SU-DHL-6 (cell line): ENCODE measurements around the gene SLC25A26.

Experiments
- H2AFZ ChIP-seq: fragments of 200-600 bp; sonication (generic); 2 replicates; pipeline ENCODE4 v1.6.1; 2014; ENCODE audit warnings: low read depth, mild to moderate bottlenecking, moderate library complexity, mixed read lengths, antibody characterized with exemption, low read length; ENCODE audit not compliant: severe bottlenecking
- H3F3A ChIP-seq: fragments of 200-600 bp; shearing (Covaris generic); 2 replicates; pipeline ENCODE4 v1.6.0; 2016; ENCODE audit warnings: antibody characterized with exemption, mild to moderate bottlenecking; ENCODE audit not compliant: insufficient read depth
- H3K27ac ChIP-seq: fragments of 200-600 bp; sonication (generic); 2 replicates; pipeline ENCODE4 v1.5.1; 2016; ENCODE audit warnings: low read depth, mild to moderate bottlenecking, low read length, moderate library complexity, mixed read lengths
- H3K27me3 ChIP-seq: fragments of 200-600 bp; sonication (generic), shearing (Covaris generic); 2 replicates; pipeline ENCODE4 v1.6.0; 2014; ENCODE audit warnings: mild to moderate bottlenecking, low read length
- H3K36me3 ChIP-seq: fragments of 200-600 bp; sonication (generic); 2 replicates; pipeline ENCODE4 v1.6.1; 2014; ENCODE audit warnings: mild to moderate bottlenecking, low read length, mixed read lengths
- H3K4me2 ChIP-seq: fragments of 300-600, 200-600 bp; shearing (Covaris generic), sonication (generic); 2 replicates; pipeline ENCODE4 v1.6.0; 2014; ENCODE audit warnings: low read length, low read depth, mild to moderate bottlenecking; ENCODE audit not compliant: poor library complexity, severe bottlenecking
- H3K4me3 ChIP-seq: fragments of 200-600 bp; sonication (generic); 2 replicates; pipeline ENCODE4 v1.5.1; 2014; ENCODE audit warnings: antibody characterized with exemption, low read length, mild to moderate bottlenecking, mixed read lengths; ENCODE audit not compliant: insufficient read depth, poor library complexity, severe bottlenecking
- H3K79me2 ChIP-seq: fragments of 200-600 bp; sonication (generic); 2 replicates; pipeline ENCODE4 v1.6.1; 2014; ENCODE audit warnings: mild to moderate bottlenecking, low read length, moderate library complexity; ENCODE audit not compliant: insufficient read depth
- H3K9ac ChIP-seq: fragments of 200-600 bp; sonication (generic); 2 replicates; pipeline ENCODE4 v1.7.0; 2014; ENCODE audit warnings: mild to moderate bottlenecking, low read length
- H3K9me2 ChIP-seq: fragments of 200-600 bp; sonication (generic); replicated peaks from 2 replicates; pipeline ENCODE4 v1.6.1; 2014; ENCODE audit warnings: low read length; ENCODE audit not compliant: insufficient read depth
- H3K9me3 ChIP-seq: fragments of 200-600 bp; sonication (generic); 2 replicates; pipeline ENCODE4 v1.6.1; 2014; ENCODE audit warnings: low read length, mixed read lengths; ENCODE audit not compliant: insufficient read depth
- H4K20me1 ChIP-seq: fragments of 200-600 bp; sonication (generic); 2 replicates; pipeline ENCODE4 v1.6.1; 2014; ENCODE audit warnings: low read depth, mild to moderate bottlenecking, antibody characterized with exemption, low read length, moderate library complexity, mixed read lengths
- CTCF ChIP-seq: fragments of 200-600 bp; sonication (generic); IDR thresholded peaks from one replicate; pipeline ENCODE4 v1.5.1; 2017; ENCODE audit warnings: antibody characterized with exemption, mild to moderate bottlenecking, low read length, moderate library complexity; ENCODE audit not compliant: insufficient read depth, poor library complexity, severe bottlenecking
- EZH2phosphoT487 ChIP-seq: fragments of 200-600 bp; sonication (generic), shearing (Covaris generic); conservative IDR thresholded peaks from 2 replicates; pipeline ENCODE4 v1.6.1; 2018; ENCODE audit warnings: mild to moderate bottlenecking, antibody characterized with exemption, low read length, moderate library complexity, mixed read lengths

Gene SLC25A26

DNA sequence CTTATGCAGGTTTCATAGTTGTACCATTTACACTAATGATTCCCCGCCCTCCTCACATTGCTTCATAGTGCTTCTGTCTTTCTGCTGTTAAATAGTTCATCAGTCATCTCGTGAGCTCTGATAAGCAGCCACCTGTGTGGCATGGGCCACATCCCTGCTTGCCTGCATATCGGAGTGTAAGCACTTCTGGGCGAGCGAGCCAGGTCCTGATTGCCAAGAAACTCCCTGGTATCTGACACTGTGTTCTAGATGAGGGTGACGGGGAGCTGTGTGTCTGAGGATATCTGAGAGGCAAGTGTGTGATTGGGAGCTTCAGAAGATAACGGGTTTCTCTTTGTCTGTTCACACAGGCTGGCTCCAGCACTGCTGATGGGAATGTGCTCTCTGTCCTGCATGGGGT, 149.4 kb downstream of the SLC25A26 start:
- no peaks in the 10 kb centered on the region for H3K9me2 ChIP-seq
- H3K4me3 ChIP-seq, result no peak overlapping the region
- no peaks in the 10 kb centered on the region for H4K20me1 ChIP-seq
- H3K27me3 ChIP-seq, result no peaks in the 10 kb centered on the region
- no peak overlapping the region for H3K9ac ChIP-seq
- no peaks in the 10 kb centered on the region for H3K79me2 ChIP-seq
- no peak overlapping the region for H3K4me2 ChIP-seq
- TF ChIP-seq CTCF, result no peak
- no peak for TF ChIP-seq EZH2phosphoT487
- H3K27ac ChIP-seq, result no peak overlapping the region
- no peaks in the 10 kb centered on the region for H3K9me3 ChIP-seq
- no peaks in the 10 kb centered on the region for H3K36me3 ChIP-seq
- H2AFZ ChIP-seq, result no peak overlapping the region
- H3F3A ChIP-seq, result no peaks in the 10 kb centered on the region

DNA sequence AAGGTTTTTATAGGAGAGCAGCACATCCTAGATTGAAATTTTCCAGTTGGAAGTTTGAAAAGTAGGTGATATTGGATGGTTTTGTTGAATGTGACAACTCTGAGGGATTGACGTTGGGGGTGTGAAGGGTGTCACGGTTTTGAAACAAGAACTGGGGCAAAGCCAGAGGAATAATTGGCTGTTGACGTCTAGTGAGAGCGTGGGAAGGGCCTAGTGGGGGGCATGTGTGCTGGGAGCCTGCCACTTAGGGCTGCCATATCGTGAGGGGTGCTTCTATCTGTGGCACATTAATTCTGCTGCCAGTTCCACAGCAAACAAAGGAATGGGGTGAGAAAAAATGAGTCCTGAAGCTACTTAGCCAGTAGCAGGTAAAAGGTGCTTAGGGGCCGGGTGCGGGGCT, 150.6 kb downstream of the SLC25A26 start:
- Histone ChIP-seq H3K4me2 (no peak overlapping the region), H3K9me3 (no peaks in the 10 kb centered on the region), H3F3A (no peaks in the 10 kb centered on the region), H3K27ac (no peak overlapping the region), H3K4me3 (no peak overlapping the region), H3K9ac (no peak overlapping the region), H3K36me3 (no peaks in the 10 kb centered on the region), H3K27me3 (no peaks in the 10 kb centered on the region), H3K9me2 (no peaks in the 10 kb centered on the region), H4K20me1 (no peaks in the 10 kb centered on the region), H2AFZ (no peak overlapping the region), H3K79me2 (no peaks in the 10 kb centered on the region)
- TF ChIP-seq CTCF (no peak), EZH2phosphoT487 (no peak)

GRCh38 chr3:66372681-66373350, 152.0 kb downstream of the SLC25A26 start:
- Histone ChIP-seq H3K27me3 (no peaks in the 10 kb centered on the region), H4K20me1 (no peaks in the 10 kb centered on the region), H3K4me2 (no peak overlapping the region), H2AFZ (no peak overlapping the region), H3K27ac (no peak overlapping the region), H3K9me2 (no peaks in the 10 kb centered on the region), H3F3A (no peaks in the 10 kb centered on the region), H3K36me3 (no peaks in the 10 kb centered on the region), H3K4me3 (no peak overlapping the region), H3K79me2 (no peaks in the 10 kb centered on the region), H3K9me3 (no peaks in the 10 kb centered on the region), H3K9ac (no peak overlapping the region)
- no peak for TF ChIP-seq CTCF
- no peak for TF ChIP-seq EZH2phosphoT487
